ENCODE data around the gene FBXL7. TPM values are rescaled to one million over a fixed set of nuclear protein-coding genes. Genes with fewer than 3 reads are reported as not detected.

Gene FBXL7
- total RNA-seq, 1 experiment from 2014 or later, result not detected

DNA sequence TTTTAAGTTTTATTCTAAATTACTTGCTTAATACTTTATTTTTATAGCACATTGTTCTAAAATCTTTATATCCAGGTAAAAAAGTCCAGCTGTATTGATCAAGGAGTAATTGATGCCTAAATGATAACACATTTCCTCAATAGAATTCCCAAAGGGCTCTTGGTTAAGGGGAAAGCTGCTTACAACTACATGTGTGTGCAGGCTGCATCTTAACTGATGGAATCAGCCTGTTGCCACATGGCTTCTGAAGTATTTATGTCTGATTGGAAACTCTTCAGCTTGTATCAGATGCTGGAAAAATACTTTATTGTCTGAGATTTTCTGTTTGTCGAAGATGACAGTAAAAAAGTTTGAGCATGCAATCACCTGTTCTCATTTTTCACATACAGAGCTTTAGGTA, 182.6 kb downstream of the FBXL7 start:
- H3K36me3 ChIP-seq (ENCODE audit: low read depth), result no peaks in the 10 kb centered on the region
- no peaks in the 10 kb centered on the region for H3F3A ChIP-seq (ENCODE audit: insufficient read depth, low read depth)
- H3K4me3 ChIP-seq, result no peak overlapping the region
- H3K79me2 ChIP-seq (ENCODE audit: low read depth), result no peaks in the 10 kb centered on the region
- BruUV-seq (replicated peaks), result no TSS peak
- H3K4me2 ChIP-seq, result no peak overlapping the region
- no peak overlapping the region for H2AFZ ChIP-seq
- H3K9me2 ChIP-seq (ENCODE audit: insufficient read depth), result no peaks in the 10 kb centered on the region
- ChIA-PET POLR2A (ENCODE audit: unreplicated experiment) (no interaction called here), CTCF (no interaction called here)
- H3K4me1 ChIP-seq (replicated peaks; ENCODE audit: insufficient read depth), result no peaks in the 10 kb centered on the region
- no peak overlapping the region for H3K27ac ChIP-seq
- H3K27me3 ChIP-seq (ENCODE audit: insufficient read depth, low read depth), result no peaks in the 10 kb centered on the region
- no peaks in the 10 kb centered on the region for H4K20me1 ChIP-seq (ENCODE audit: insufficient read depth)
- TF ChIP-seq EZH2 (IDR thresholded peaks at IDR 0.05; ENCODE audit: low read depth), result no peak
- no peak for TF ChIP-seq CTCF (conservative IDR thresholded peaks at IDR 0.05)
- intact Hi-C loops (cut with micrococcal nuclease; ENCODE audit: unreplicated experiment), result no loop called here
- no peaks in the 10 kb centered on the region for H3K9me3 ChIP-seq (ENCODE audit: insufficient read depth, low read depth)
- no peak for DNase-seq

- no peaks in the 10 kb centered on the region for H3K9me2 ChIP-seq (ENCODE audit: insufficient read depth)
- H3K27ac ChIP-seq, result no peak overlapping the region
- intact Hi-C loops (cut with micrococcal nuclease; ENCODE audit: unreplicated experiment), result no loop called here
- H3K36me3 ChIP-seq (ENCODE audit: low read depth), result no peaks in the 10 kb centered on the region
- no peak overlapping the region for H3K4me3 ChIP-seq
- BruUV-seq (replicated peaks), result no TSS peak
- H4K20me1 ChIP-seq (ENCODE audit: insufficient read depth), result no peaks in the 10 kb centered on the region
- no peak for TF ChIP-seq EZH2 (IDR thresholded peaks at IDR 0.05; ENCODE audit: low read depth)
- no peak for TF ChIP-seq CTCF (conservative IDR thresholded peaks at IDR 0.05)
- H3K4me2 ChIP-seq, result no peak overlapping the region
- no peak for DNase-seq
- H3K4me1 ChIP-seq (replicated peaks; ENCODE audit: insufficient read depth), result no peaks in the 10 kb centered on the region
- H2AFZ ChIP-seq, result no peak overlapping the region
- CTCF ChIA-PET, result no interaction called here
- no peaks in the 10 kb centered on the region for H3K27me3 ChIP-seq (ENCODE audit: insufficient read depth, low read depth)
- no peaks in the 10 kb centered on the region for H3K79me2 ChIP-seq (ENCODE audit: low read depth)
- POLR2A ChIA-PET (ENCODE audit: unreplicated experiment), result no interaction called here
- no peaks in the 10 kb centered on the region for H3K9me3 ChIP-seq (ENCODE audit: insufficient read depth, low read depth)
- H3F3A ChIP-seq (ENCODE audit: insufficient read depth, low read depth), result no peaks in the 10 kb centered on the region
These were observed 183.4 kb downstream of the FBXL7 start for GRCh38 chr5:15683332-15683731.

DNA sequence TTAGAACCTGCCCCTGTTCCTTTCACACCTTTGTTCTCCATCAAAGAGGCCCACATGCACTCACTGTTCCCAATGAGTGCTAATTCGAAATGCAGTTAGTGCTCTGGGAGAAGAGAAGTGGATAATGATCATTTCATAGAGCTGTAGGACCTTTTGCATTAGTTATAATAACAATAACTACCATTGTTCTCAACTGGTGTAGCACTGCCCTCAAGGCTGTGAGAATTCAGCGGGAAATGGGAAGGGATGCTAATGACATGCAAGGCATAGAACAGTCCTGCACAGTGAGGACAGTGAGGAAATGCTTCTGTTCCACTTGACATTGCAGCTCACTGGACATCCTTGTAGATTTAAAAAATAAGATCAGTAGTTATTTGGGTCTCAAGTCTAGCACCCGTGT, 187.4 kb downstream of the FBXL7 start:
- no TSS peak for BruUV-seq (replicated peaks)
- no peaks in the 10 kb centered on the region for H3K27me3 ChIP-seq (ENCODE audit: insufficient read depth, low read depth)
- H3K36me3 ChIP-seq (ENCODE audit: low read depth), result no peaks in the 10 kb centered on the region
- TF ChIP-seq EZH2 (IDR thresholded peaks at IDR 0.05; ENCODE audit: low read depth), result no peak
- TF ChIP-seq CTCF (conservative IDR thresholded peaks at IDR 0.05), result no peak
- intact Hi-C loops (cut with micrococcal nuclease; ENCODE audit: unreplicated experiment), result no loop called here
- no peaks in the 10 kb centered on the region for H3K79me2 ChIP-seq (ENCODE audit: low read depth)
- ChIA-PET CTCF (no interaction called here), POLR2A (ENCODE audit: unreplicated experiment) (no interaction called here)
- no peak for DNase-seq
- no peaks in the 10 kb centered on the region for H3F3A ChIP-seq (ENCODE audit: insufficient read depth, low read depth)
- no peaks in the 10 kb centered on the region for H3K4me1 ChIP-seq (replicated peaks; ENCODE audit: insufficient read depth)
- H3K27ac ChIP-seq, result no peak overlapping the region
- no peak overlapping the region for H3K4me3 ChIP-seq
- no peak overlapping the region for H3K4me2 ChIP-seq
- no peaks in the 10 kb centered on the region for H4K20me1 ChIP-seq (ENCODE audit: insufficient read depth)
- H3K9me2 ChIP-seq (ENCODE audit: insufficient read depth), result no peaks in the 10 kb centered on the region
- H2AFZ ChIP-seq, result no peak overlapping the region
- no peaks in the 10 kb centered on the region for H3K9me3 ChIP-seq (ENCODE audit: insufficient read depth, low read depth)
